A673 (cell line): ENCODE measurements around the gene ZNF619. TPM values are rescaled to one million over a fixed set of nuclear protein-coding genes. Genes with fewer than 3 reads are reported as not detected.

Experiments used
- BruUV-seq: library from RNA; stranded (reverse); fragments of 400-500 nt; replicated peaks from 2 replicates; lab custom pipeline; 2021; lab: Mats Ljungman, UMichigan
- CTCF ChIA-PET: fragments of 300-600 bp; sonication (Branson Sonifier 250); formaldehyde crosslinking; loops from one replicate; lab custom pipeline; 2022; ENCODE audit warnings: antibody characterized with exemption; lab: Charles Lee
- POLR2A ChIA-PET: fragments of 300-600 bp; sonication (Branson Sonifier 250); formaldehyde crosslinking; loops from one replicate; lab custom pipeline; 2022; ENCODE audit warnings: antibody characterized with exemption; ENCODE audit not compliant: low non-redundant PET; lab: Charles Lee
- DNase-seq: peaks from one replicate; pipeline ENCODE4 v3.0.0-alpha.2; 2015; ENCODE audit warnings: low spot score
- H3K27ac ChIP-seq: fragments of 200-600 bp; sonication (generic); 2 replicates; pipeline ENCODE4 v1.5.1; 2016; ENCODE audit warnings: mixed run types, low read depth, mild to moderate bottlenecking, mixed read lengths, antibody characterized with exemption, low read length; ENCODE audit not compliant: poor library complexity, severe bottlenecking
- H3K27me3 ChIP-seq: fragments of 200-600 bp; sonication (generic); replicated peaks from 2 replicates; pipeline ENCODE4 v1.6.1; 2017; ENCODE audit warnings: mixed run types, low read depth, mild to moderate bottlenecking, mixed read lengths, antibody characterized with exemption, low read length; ENCODE audit not compliant: insufficient read depth, poor library complexity
- H3K36me3 ChIP-seq: fragments of 200-600 bp; sonication (generic); 2 replicates; pipeline ENCODE4 v1.6.1; 2016; ENCODE audit warnings: mixed run types, mild to moderate bottlenecking, mixed read lengths, antibody characterized with exemption, low read length; ENCODE audit not compliant: insufficient read depth, poor library complexity, severe bottlenecking
- H3K4me1 ChIP-seq: fragments of 200-600 bp; sonication (generic); 2 replicates; pipeline ENCODE4 v1.6.1; 2017; ENCODE audit warnings: mixed run types, mild to moderate bottlenecking, mixed read lengths, antibody characterized with exemption, low read length; ENCODE audit not compliant: insufficient read depth, poor library complexity, severe bottlenecking
- H3K4me3 ChIP-seq: fragments of 200-600 bp; sonication (generic); 2 replicates; pipeline ENCODE4 v1.5.1; 2016; ENCODE audit warnings: low read depth, mixed run types, mild to moderate bottlenecking, mixed read lengths, low read length; ENCODE audit not compliant: poor library complexity, severe bottlenecking
- H3K9me3 ChIP-seq: fragments of 200-600 bp; sonication (generic); 2 replicates; pipeline ENCODE4 v1.6.1; 2016; ENCODE audit warnings: mixed run types, low read depth, mild to moderate bottlenecking, mixed read lengths, antibody characterized with exemption, low read length; ENCODE audit not compliant: poor library complexity, severe bottlenecking
- CTCF ChIP-seq: fragments of 300-800, 200-600 bp; sonication (generic); conservative IDR thresholded peaks from 2 replicates; pipeline ENCODE4 v1.5.1; 2017; ENCODE audit warnings: low read depth, mild to moderate bottlenecking, antibody characterized with exemption, low read length, moderate library complexity, mixed read lengths
- EZH2 ChIP-seq: fragments of 200-600 bp; sonication (generic); IDR thresholded peaks from 2 replicates; pipeline ENCODE4 v1.6.1; 2017; ENCODE audit warnings: borderline replicate concordance, low read depth, mild to moderate bottlenecking, mixed read lengths, antibody characterized with exemption, low read length; ENCODE audit not compliant: poor library complexity, severe bottlenecking
- intact Hi-C: fragments of 100-400 bp; cut with micrococcal nuclease; formaldehyde crosslinking; loops from one replicate; pipeline ENCODE4 v1.10.0; 2022; ENCODE audit not compliant: unreplicated experiment
- total RNA-seq: library from RNA; stranded (reverse); gene quantifications from 2 replicates; pipeline ENCODE4 v1.2.3, GENCODE V29; 2021

Gene ZNF619
- total RNA-seq, 1 experiment from 2014 or later, result 3.3 TPM

- ChIA-PET POLR2A (no interaction called here), CTCF (no interaction called here)
- Histone ChIP-seq H3K27ac (no peak overlapping the region), H3K36me3 (peaks cover 12% of the 10 kb centered on the region), H3K4me1 (no peaks in the 10 kb centered on the region), H3K27me3 (no peaks in the 10 kb centered on the region), H3K9me3 (no peaks in the 10 kb centered on the region), H3K4me3 (no peak overlapping the region)
- intact Hi-C loops, result no loop called here
- TF ChIP-seq EZH2 (no peak), CTCF (no peak)
- DNase-seq, result no peak
- no TSS peak for BruUV-seq
Observed at GRCh38 chr3:40528426-40528825, 51.5 kb downstream of the ZNF619 start.

- Histone ChIP-seq H3K4me3 (no peak overlapping the region), H3K4me1 (no peaks in the 10 kb centered on the region), H3K9me3 (no peaks in the 10 kb centered on the region), H3K27me3 (no peaks in the 10 kb centered on the region), H3K27ac (no peak overlapping the region), H3K36me3 (peaks cover 12% of the 10 kb centered on the region)
- POLR2A ChIA-PET, result no interaction called here
- CTCF ChIA-PET, result no interaction called here
- no peak for DNase-seq
- intact Hi-C loops, result no loop called here
- no TSS peak for BruUV-seq
- TF ChIP-seq EZH2 (no peak), CTCF (no peak)
Observed at GRCh38 chr3:40532252-40532651, 55.3 kb downstream of the ZNF619 start.

- H3K4me1 ChIP-seq, result no peaks in the 10 kb centered on the region
- H3K27me3 ChIP-seq, result no peaks in the 10 kb centered on the region
- no peak for TF ChIP-seq EZH2
- TF ChIP-seq CTCF, result no peak
- CTCF ChIA-PET, result no interaction called here
- no peaks in the 10 kb centered on the region for H3K9me3 ChIP-seq
- no peak overlapping the region for H3K4me3 ChIP-seq
- POLR2A ChIA-PET, result no interaction called here
- H3K27ac ChIP-seq, result no peak overlapping the region
- peaks cover 12% of the 10 kb centered on the region for H3K36me3 ChIP-seq
- intact Hi-C loops, result no loop called here
- no TSS peak for BruUV-seq
- DNase-seq, result no peak
Observed at GRCh38 chr3:40534283-40534682, 57.4 kb downstream of the ZNF619 start.

Other genes starting within 250 kb of the ZNF619 start
- 32.1 and 34.4 TPM in 2 replicates for gene EIF1B, start 167.4 kb upstream of the ZNF619 start, total RNA-seq
- gene ENTPD3, start 89.9 kb upstream of the ZNF619 start, total RNA-seq, result 0.54 and 1.3 TPM in 2 replicates
- 980 and 1,046 TPM in 2 replicates for gene RPL14, start 19.8 kb upstream of the ZNF619 start, total RNA-seq
- gene ZNF620, start 28.9 kb downstream of the ZNF619 start, total RNA-seq, result 6.0 and 7.9 TPM in 2 replicates
- 9.9 and 11.6 TPM in 2 replicates for gene ZNF621, start 47.8 kb downstream of the ZNF619 start, total RNA-seq